ENCODE results near the gene RNF44.
"Not testable (repeated sequence)": the region's sequence is repeated elsewhere in the genome, so short reads cannot be mapped to it uniquely, and the experiment has no call there.

Gene RNF44

GRCh38 chr5:176515396-176515795, 21.8 kb downstream of the RNF44 start:
- DNase-seq: no peak

DNA sequence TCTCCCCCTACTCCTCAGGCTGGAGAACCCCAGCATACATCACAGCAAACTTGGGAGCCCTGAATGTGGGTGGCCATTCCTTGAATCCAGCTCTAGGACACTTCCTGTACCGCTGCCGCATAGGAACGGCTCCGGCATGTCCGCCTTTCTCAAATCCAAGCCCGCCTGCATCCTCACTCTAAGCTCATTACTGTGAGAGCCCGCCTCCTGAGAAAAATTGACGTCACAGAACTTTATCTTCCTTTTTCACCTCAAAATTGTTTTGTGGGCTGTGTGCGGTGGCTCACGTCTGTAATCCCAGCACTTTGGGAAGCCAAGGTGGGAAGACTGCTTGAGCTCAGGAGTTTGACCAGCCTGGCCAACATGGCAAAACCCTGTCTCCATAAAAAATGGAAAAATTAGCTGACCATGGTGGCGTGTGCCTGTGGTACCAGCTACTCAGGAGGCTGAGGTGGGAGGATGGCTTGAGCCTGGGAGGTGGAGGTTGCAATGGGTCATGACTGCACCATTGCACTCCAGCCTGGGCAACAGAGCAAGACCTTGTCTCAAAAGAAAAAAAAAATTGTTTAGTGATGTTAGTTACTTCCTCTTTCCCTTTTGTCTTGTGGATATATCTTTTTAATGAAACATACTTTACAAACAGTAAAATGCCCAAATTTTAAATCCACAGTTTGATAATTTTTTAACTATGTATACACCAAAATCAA, 22.8 kb downstream of the RNF44 start:
- DNase-seq: no peak

DNA sequence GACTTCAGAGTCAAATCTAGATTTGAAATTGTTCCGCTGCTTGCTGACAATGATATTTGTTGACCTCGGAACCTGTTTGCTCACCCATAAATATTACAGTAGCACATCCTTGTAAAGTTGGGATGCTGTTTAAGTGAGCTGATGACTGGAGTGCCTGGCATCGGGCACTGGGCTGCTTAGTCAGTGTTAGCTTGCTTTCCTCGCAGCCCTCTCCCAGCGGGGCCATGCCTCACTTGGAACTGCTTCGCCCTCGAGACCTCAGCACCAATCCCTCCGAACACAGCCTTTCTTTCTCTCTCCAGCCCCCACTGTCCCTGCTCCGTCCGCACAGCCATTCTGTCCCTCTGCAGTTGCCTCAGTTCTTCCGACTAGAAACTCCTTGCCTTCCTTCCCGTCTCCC, 23.4 kb downstream of the RNF44 start:
- no peak for DNase-seq

GRCh38 chr5:176508603-176509002, 28.6 kb downstream of the RNF44 start:
- no peak for DNase-seq

- no peak for DNase-seq
Measured at GRCh38 chr5:176507911-176508310, 29.3 kb downstream of the RNF44 start.

GRCh38 chr5:176503496-176503895, 33.7 kb downstream of the RNF44 start:
- no peak for DNase-seq

- no peak for DNase-seq
Measured at GRCh38 chr5:176501333-176501732, 35.9 kb downstream of the RNF44 start.

DNA sequence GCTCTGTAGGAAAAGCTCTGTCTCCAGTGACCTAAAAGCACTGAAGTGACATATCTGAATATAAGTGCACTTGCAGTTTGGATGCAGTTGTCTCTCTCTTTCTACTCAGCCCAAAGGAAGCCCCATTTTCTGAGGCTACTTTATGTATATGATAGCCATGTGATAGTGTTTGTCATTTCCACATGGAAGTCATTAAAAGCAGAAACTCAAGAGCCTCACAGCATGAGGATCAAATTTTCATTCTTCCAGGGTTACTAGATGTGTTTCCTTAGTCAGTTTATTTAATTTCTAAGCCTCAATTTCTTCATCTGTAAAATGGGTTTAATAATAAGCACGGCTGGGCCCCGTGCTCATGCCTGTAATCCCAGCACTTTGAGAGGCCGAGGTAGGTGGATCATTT, 36.7 kb downstream of the RNF44 start:
- DNase-seq: no peak

- no peak for DNase-seq
Measured at GRCh38 chr5:176499273-176499672, 37.9 kb downstream of the RNF44 start.

- no peak for DNase-seq
Measured at GRCh38 chr5:176497852-176498251, 39.4 kb downstream of the RNF44 start.

DNA sequence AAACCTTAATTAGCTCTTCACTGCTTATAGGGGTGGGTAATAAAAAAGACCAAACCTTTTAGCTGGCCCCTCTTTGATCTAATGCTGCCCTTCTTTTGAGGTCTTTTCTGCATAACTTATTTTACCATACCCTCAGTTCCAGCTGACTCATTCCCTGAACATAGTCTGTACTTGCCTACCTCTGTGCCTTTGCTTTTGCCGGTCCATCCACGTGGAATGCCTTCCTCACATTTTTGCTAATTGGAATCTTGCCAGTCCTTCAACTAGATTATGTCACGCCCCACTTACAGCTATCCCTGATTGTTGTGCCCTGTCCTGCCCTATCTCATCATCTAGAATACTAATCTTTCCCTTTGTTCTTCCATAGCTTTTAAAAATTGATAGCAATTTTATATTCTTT, 44.8 kb downstream of the RNF44 start:
- no peak for DNase-seq

- DNase-seq: no peak
Measured at GRCh38 chr5:176491901-176492300, 45.3 kb downstream of the RNF44 start.

- DNase-seq: peak; percentile 9
Measured at GRCh38 chr5:176491101-176491502, 46.1 kb downstream of the RNF44 start.

DNA sequence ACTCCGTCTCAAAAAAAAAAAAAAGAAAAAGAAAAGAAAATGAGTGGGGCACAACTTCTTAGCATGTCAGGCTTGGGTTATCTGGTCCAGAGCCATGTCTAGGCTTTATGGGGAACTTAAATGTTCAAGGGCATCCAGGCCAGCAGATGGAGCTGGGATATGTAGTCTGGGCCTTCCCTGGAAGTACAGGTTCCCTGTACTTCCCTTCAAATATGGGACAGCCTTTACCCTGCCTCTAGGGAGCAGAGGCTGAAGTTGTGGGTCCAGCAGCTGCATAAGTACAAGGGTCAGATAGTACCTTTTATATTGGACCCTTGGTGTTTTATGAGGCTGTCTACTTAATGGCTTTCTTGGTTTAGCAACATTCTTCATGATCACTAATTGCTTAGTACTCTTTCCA, 46.9 kb downstream of the RNF44 start:
- no peak for DNase-seq

GRCh38 chr5:176489077-176489476, 48.1 kb downstream of the RNF44 start:
- no peak for DNase-seq

GRCh38 chr5:176487160-176487559, 50.0 kb downstream of the RNF44 start:
- DNase-seq: not testable (repeated sequence)

GRCh38 chr5:176486189-176486757, 50.9 kb downstream of the RNF44 start:
- DNase-seq: no peak

DNA sequence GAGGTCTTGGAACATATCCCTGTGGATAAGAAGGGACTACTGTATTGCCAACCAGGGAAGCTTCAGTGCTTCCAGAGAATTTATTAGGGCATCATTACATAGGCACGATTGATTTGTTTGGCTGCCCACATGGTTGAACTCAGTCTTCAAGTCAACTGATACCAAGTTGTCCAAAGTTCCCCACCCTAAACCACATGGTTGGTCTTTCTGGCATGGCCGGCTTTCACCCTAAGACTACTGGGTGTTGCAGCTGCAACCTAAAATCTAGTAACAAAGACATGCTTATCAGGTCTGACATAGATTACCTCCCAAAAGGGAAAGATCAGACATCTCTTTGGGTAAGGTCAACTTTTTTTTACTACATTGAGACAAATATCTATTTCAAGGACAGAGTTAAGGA, 52.0 kb downstream of the RNF44 start:
- no peak for DNase-seq

GRCh38 chr5:176481711-176482110, 55.5 kb downstream of the RNF44 start:
- no peak for DNase-seq
